HG02852 (cell line): ENCODE data around the gene MUC5B.
A peak's percentile ranks its signal among the peaks of the same experiment; 100 is the strongest.

Experiments used
- ATAC-seq: cut with Tn5 transposase; IDR thresholded peaks from one replicate; pipeline ENCODE4 v1.9.1; 2021; ENCODE audit warnings: mild to moderate bottlenecking, moderate library complexity; ENCODE audit not compliant: unreplicated experiment

Gene MUC5B

GRCh38 chr11:1307998-1308742 is 85.3 kb downstream of the MUC5B start:
- no peak for ATAC-seq

- ATAC-seq: peak; percentile 49
These were observed 86.1 kb downstream of the MUC5B start for GRCh38 chr11:1308743-1309497.

- ATAC-seq: peak; percentile 77
These were observed 86.8 kb downstream of the MUC5B start, which contains the start of gene TOLLIP for GRCh38 chr11:1309498-1310317. Gene TOLLIP (minus strand): TSS chr11:1309632. CDS start chr11:1309498, 134 bp downstream.

- no peak for ATAC-seq
These were observed 87.4 kb downstream of the MUC5B start for GRCh38 chr11:1310318-1310687.

GRCh38 chr11:1310772-1311468 is 88.1 kb downstream of the MUC5B start:
- ATAC-seq: no peak
